Measurements from ENCODE around the gene PRLR. TPM values are rescaled to one million over a fixed set of nuclear protein-coding genes. Genes with fewer than 3 reads are reported as not detected.

Gene PRLR
- total RNA-seq, 1 donor from 2014 or later = 5.7 TPM

GRCh38 chr5:35135239-35135700 is 95.0 kb downstream of the PRLR start:
- Mint-ChIP-seq H3K4me1 (ENCODE audit: low read depth) (peaks cover 5% of the 10 kb centered on the region), H3K9me3 (ENCODE audit: low read depth) (no peaks in the 10 kb centered on the region), H3K27ac (peak overlapping the region; percentile 79), H3K36me3 (ENCODE audit: insufficient read depth) (no peaks in the 10 kb centered on the region), H3K27me3 (no peaks in the 10 kb centered on the region), H3K4me3 (ENCODE audit: low read depth) (no peak overlapping the region)
- DNase-seq (ENCODE audit: low spot score, unreplicated experiment) = no peak
- TF ChIP-seq CTCF (IDR thresholded peaks at IDR 0.05; ENCODE audit: unreplicated experiment) = no peak

GRCh38 chr5:35134278-35135030 is 95.8 kb downstream of the PRLR start:
- no peak overlapping the region for H3K27ac Mint-ChIP-seq
- H3K9me3 Mint-ChIP-seq (ENCODE audit: low read depth) = no peaks in the 10 kb centered on the region
- no peak for TF ChIP-seq CTCF (IDR thresholded peaks at IDR 0.05; ENCODE audit: unreplicated experiment)
- DNase-seq (ENCODE audit: low spot score, unreplicated experiment) = no peak
- no peaks in the 10 kb centered on the region for H3K36me3 Mint-ChIP-seq (ENCODE audit: insufficient read depth)
- no peak overlapping the region for H3K4me3 Mint-ChIP-seq (ENCODE audit: low read depth)
- peaks cover 5% of the 10 kb centered on the region for H3K4me1 Mint-ChIP-seq (ENCODE audit: low read depth)
- H3K27me3 Mint-ChIP-seq = no peaks in the 10 kb centered on the region

GRCh38 chr5:35133186-35133585 is 97.1 kb downstream of the PRLR start:
- H3K36me3 Mint-ChIP-seq (ENCODE audit: insufficient read depth) = no peaks in the 10 kb centered on the region
- peaks cover 7% of the 10 kb centered on the region for H3K4me1 Mint-ChIP-seq (ENCODE audit: low read depth)
- TF ChIP-seq CTCF (IDR thresholded peaks at IDR 0.05; ENCODE audit: unreplicated experiment) = no peak
- no peak overlapping the region for H3K27ac Mint-ChIP-seq
- DNase-seq (ENCODE audit: low spot score, unreplicated experiment) = no peak
- H3K9me3 Mint-ChIP-seq (ENCODE audit: low read depth) = no peaks in the 10 kb centered on the region
- H3K27me3 Mint-ChIP-seq = no peaks in the 10 kb centered on the region
- H3K4me3 Mint-ChIP-seq (ENCODE audit: low read depth) = no peak overlapping the region

GRCh38 chr5:35131723-35132122 is 98.6 kb downstream of the PRLR start:
- Mint-ChIP-seq H3K27me3 (no peaks in the 10 kb centered on the region), H3K4me1 (ENCODE audit: low read depth) (peaks cover 7% of the 10 kb centered on the region), H3K36me3 (ENCODE audit: insufficient read depth) (no peaks in the 10 kb centered on the region), H3K4me3 (ENCODE audit: low read depth) (no peak overlapping the region), H3K9me3 (ENCODE audit: low read depth) (no peaks in the 10 kb centered on the region), H3K27ac (no peak overlapping the region)
- DNase-seq (ENCODE audit: low spot score, unreplicated experiment) = no peak
- no peak for TF ChIP-seq CTCF (IDR thresholded peaks at IDR 0.05; ENCODE audit: unreplicated experiment)

GRCh38 chr5:35129921-35130485 is 100.3 kb downstream of the PRLR start:
- Mint-ChIP-seq H3K4me3 (ENCODE audit: low read depth) (no peak overlapping the region), H3K27ac (no peak overlapping the region), H3K36me3 (ENCODE audit: insufficient read depth) (no peaks in the 10 kb centered on the region), H3K9me3 (ENCODE audit: low read depth) (no peaks in the 10 kb centered on the region), H3K4me1 (ENCODE audit: low read depth) (peaks cover 4% of the 10 kb centered on the region), H3K27me3 (no peaks in the 10 kb centered on the region)
- TF ChIP-seq CTCF (IDR thresholded peaks at IDR 0.05; ENCODE audit: unreplicated experiment) = no peak
- DNase-seq (ENCODE audit: low spot score, unreplicated experiment) = no peak

All from progenitor cell of endocrine pancreas (in vitro differentiated cells).